GM23248 (cell line): ENCODE measurements around the gene WDSUB1.

ENCODE experiments used
- EZH2 ChIP-seq: fragments of 200-600 bp; sonication (generic); IDR thresholded peaks from 2 replicates; pipeline ENCODE4 v1.6.1; 2018; ENCODE audit warnings: antibody characterized with exemption, mild to moderate bottlenecking; ENCODE audit not compliant: insufficient read depth, poor library complexity, severe bottlenecking
- EZH2phosphoT487 ChIP-seq: fragments of 200-600 bp; sonication (generic); IDR thresholded peaks from 2 replicates; pipeline ENCODE4 v1.6.1; 2018; ENCODE audit warnings: antibody characterized with exemption, moderate library complexity, mild to moderate bottlenecking, low read depth; ENCODE audit not compliant: insufficient read depth

DNA sequence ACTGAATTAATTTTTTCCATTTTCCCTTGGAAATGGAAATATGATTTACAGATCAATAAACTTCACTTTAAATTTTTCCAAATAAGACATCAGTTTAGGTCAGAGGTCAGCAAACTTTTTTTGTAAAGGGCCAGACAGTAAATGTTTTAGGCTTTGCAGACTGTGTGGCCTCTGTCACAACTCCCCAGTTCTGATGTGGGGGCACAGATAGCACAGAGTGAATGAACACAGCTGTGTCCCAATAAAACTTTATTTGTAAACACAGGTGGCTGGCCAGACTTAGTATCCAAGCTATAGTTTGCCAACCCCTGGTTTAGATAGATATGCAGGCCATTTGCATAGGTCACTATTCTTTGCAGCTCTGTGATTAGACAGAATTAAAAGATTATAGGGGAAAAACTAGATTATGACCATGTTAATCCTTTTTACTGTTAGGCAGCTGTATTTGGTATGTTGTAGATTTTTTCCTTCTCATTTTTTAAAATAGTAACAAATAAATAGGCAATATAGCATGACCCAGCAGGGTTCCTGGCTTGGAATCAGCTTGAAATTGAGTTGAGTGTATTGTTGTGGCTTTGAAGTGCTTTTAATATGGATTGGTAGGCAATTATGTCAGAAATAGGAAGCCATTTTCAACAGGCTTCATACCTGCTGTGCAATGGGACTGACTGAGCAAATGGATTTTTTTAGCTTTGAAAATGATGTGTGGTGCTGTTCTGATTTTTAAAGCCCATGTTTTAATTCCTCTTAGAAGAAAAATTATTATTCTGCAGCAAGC is 59.7 kb downstream of the WDSUB1 start:
- no peak for TF ChIP-seq EZH2
- no peak for TF ChIP-seq EZH2phosphoT487
